Gastrocnemius medialis (tissue), 4 donors: Measurements from ENCODE around the gene PALLD.

Experiments
- POLR2A ChIP-seq, 2 donors: fragments of 450-650 bp; IDR thresholded peaks; one replicate each; pipeline ENCODE4 v1.6.1; 2017; ENCODE audit warnings: antibody characterized with exemption in 2 of 2, mild to moderate bottlenecking in 2 of 2, moderate library complexity in 2 of 2
- TF ChIP-seq, protein P1 (sequence below), 5 experiments: fragments of 450-650 bp in 3 of 5; fragments of 200-600 bp in 2 of 5; sonication (generic) in 2 of 5; IDR thresholded peaks in 4 of 5; conservative IDR thresholded peaks in 1 of 5; 1 replicate in 4 of 5; 2 replicates in 1 of 5; pipeline ENCODE4 v1.5.1; 2016 to 2019; ENCODE audit warnings: antibody characterized with exemption in 5 of 5, mild to moderate bottlenecking in 3 of 5, moderate library complexity in 3 of 5

DNA sequence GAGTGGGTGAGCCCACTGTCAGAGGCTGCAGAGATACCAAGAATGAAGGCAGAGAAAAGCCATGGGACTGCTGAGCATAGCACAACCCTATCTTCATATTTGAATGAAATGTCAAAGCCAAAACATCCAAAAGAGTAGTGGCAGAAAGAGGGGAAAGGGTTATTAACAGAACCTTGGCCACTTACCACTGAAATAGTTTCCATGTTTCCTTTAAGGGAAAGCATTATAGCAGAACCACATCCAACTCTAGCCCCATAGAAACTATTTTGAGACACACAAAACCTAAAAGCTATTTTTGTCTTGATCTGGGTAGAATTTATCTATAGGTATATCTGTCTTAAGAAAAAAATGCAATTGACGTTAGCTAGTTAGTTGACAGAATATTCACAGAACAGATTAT, 373.2 kb downstream of the PALLD start:
- TF ChIP-seq, protein P1, sequence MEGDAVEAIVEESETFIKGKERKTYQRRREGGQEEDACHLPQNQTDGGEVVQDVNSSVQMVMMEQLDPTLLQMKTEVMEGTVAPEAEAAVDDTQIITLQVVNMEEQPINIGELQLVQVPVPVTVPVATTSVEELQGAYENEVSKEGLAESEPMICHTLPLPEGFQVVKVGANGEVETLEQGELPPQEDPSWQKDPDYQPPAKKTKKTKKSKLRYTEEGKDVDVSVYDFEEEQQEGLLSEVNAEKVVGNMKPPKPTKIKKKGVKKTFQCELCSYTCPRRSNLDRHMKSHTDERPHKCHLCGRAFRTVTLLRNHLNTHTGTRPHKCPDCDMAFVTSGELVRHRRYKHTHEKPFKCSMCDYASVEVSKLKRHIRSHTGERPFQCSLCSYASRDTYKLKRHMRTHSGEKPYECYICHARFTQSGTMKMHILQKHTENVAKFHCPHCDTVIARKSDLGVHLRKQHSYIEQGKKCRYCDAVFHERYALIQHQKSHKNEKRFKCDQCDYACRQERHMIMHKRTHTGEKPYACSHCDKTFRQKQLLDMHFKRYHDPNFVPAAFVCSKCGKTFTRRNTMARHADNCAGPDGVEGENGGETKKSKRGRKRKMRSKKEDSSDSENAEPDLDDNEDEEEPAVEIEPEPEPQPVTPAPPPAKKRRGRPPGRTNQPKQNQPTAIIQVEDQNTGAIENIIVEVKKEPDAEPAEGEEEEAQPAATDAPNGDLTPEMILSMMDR (IDR thresholded peaks at IDR 0.05 in 4 of 5, conservative IDR thresholded peaks at IDR 0.05 in 1 of 5): no peak
- TF ChIP-seq POLR2A (IDR thresholded peaks at IDR 0.05): no peak
